GM19455 (cell line): ENCODE measurements around the gene MCTP2.

Experiments used
- ATAC-seq: cut with Tn5 transposase; IDR thresholded peaks from one replicate; pipeline ENCODE4 v1.9.1; 2021; ENCODE audit not compliant: unreplicated experiment

Gene MCTP2

GRCh38 chr15:94336817-94337467 is 105.6 kb downstream of the MCTP2 start:
- ATAC-seq, result no peak

- no peak for ATAC-seq
Observed at GRCh38 chr15:94338243-94338846, 107.0 kb downstream of the MCTP2 start.

GRCh38 chr15:94346282-94346681 is 114.9 kb downstream of the MCTP2 start:
- ATAC-seq, result no peak

- no peak for ATAC-seq
Observed at GRCh38 chr15:94348084-94348483, 116.7 kb downstream of the MCTP2 start.

GRCh38 chr15:94351031-94351535 is 119.7 kb downstream of the MCTP2 start:
- ATAC-seq, result no peak

- ATAC-seq, result no peak
Observed at GRCh38 chr15:94352636-94353487, 121.5 kb downstream of the MCTP2 start.

GRCh38 chr15:94353488-94353820 is 122.1 kb downstream of the MCTP2 start:
- no peak for ATAC-seq

GRCh38 chr15:94354655-94355054 is 123.3 kb downstream of the MCTP2 start:
- ATAC-seq, result no peak

GRCh38 chr15:94359716-94360115 is 128.4 kb downstream of the MCTP2 start:
- no peak for ATAC-seq

GRCh38 chr15:94360251-94360685 is 128.9 kb downstream of the MCTP2 start:
- ATAC-seq, result no peak

GRCh38 chr15:94362385-94363092 is 131.2 kb downstream of the MCTP2 start:
- ATAC-seq, result no peak

GRCh38 chr15:94363382-94363781 is 132.0 kb downstream of the MCTP2 start:
- ATAC-seq, result no peak

GRCh38 chr15:94366781-94367180 is 135.4 kb downstream of the MCTP2 start:
- no peak for ATAC-seq

- ATAC-seq, result no peak
Observed at GRCh38 chr15:94367726-94368535, 136.6 kb downstream of the MCTP2 start.

GRCh38 chr15:94370206-94370935 is 139.0 kb downstream of the MCTP2 start:
- ATAC-seq, result no peak

GRCh38 chr15:94370936-94371285 is 139.6 kb downstream of the MCTP2 start:
- no peak for ATAC-seq

- ATAC-seq, result no peak
Observed at GRCh38 chr15:94372821-94373220, 141.5 kb downstream of the MCTP2 start.

- ATAC-seq, result no peak
Observed at GRCh38 chr15:94375997-94376396, 144.6 kb downstream of the MCTP2 start.

- ATAC-seq, result no peak
Observed at GRCh38 chr15:94379986-94380385, 148.6 kb downstream of the MCTP2 start.

- ATAC-seq, result no peak
Observed at GRCh38 chr15:94380798-94381197, 149.4 kb downstream of the MCTP2 start.
